HCT116 (cell line): ENCODE measurements around the gene ANXA10. TPM values are rescaled to one million over a fixed set of nuclear protein-coding genes. Genes with fewer than 3 reads are reported as not detected.

ENCODE experiments used
- ATAC-seq: fragments of 200-7000 bp; cut with Tn5 transposase; 2 replicates; pipeline ENCODE4 v1.9.1; 2020; ENCODE audit warnings: mild to moderate bottlenecking, moderate library complexity
- BruUV-seq: library from RNA; stranded (reverse); fragments of 400-500 nt; replicated peaks from 2 replicates; lab custom pipeline; 2021; lab: Mats Ljungman, UMichigan
- CTCF ChIA-PET: fragments of 300-600 bp; sonication (Branson Sonifier 250); formaldehyde crosslinking; loops from one replicate; lab custom pipeline; 2021; ENCODE audit warnings: antibody characterized with exemption; lab: Charles Lee
- POLR2A ChIA-PET: fragments of 300-600, 350-600 bp; sonication (Branson Sonifier 250); formaldehyde crosslinking; loops from one replicate; lab custom pipeline; 2021; ENCODE audit warnings: antibody characterized with exemption; lab: Charles Lee
- RAD21 ChIA-PET, 2 experiments: fragments of 300-600 bp; sonication (Branson Sonifier 250); formaldehyde crosslinking; loops; one replicate each; lab custom pipeline; 2023; ENCODE audit warnings: low total read pairs in 2 of 2; ENCODE audit not compliant: uncharacterized antibody in 2 of 2, unreplicated experiment in 2 of 2, low non-redundant PET in 1 of 2; lab: Charles Lee
- DNase-seq: peaks from one replicate; pipeline ENCODE4 v3.0.0-alpha.2; 2010; ENCODE audit warnings: low read depth, low spot score
- H2AFZ ChIP-seq: fragments of 200-600 bp; shearing (Covaris generic), sonication (generic); 2 replicates; pipeline ENCODE4 v1.6.1; 2017; ENCODE audit warnings: low read depth, mixed run types, mixed read lengths, antibody characterized with exemption, low read length; ENCODE audit not compliant: poor library complexity, severe bottlenecking
- H3K27ac ChIP-seq: 2 replicates; pipeline ENCODE4 v1.5.1; 2012; ENCODE audit warnings: low read depth, low read length
- H3K27me3 ChIP-seq: fragments of 200-600 bp; sonication (generic); 2 replicates; pipeline ENCODE4 v1.6.1; 2016; ENCODE audit warnings: mixed run types, low read length, mixed read lengths; ENCODE audit not compliant: insufficient read depth
- H3K36me3 ChIP-seq, 2 experiments: fragments of 200-500 bp in 1 of 2; fragments of 200-600 bp in 1 of 2; sonication (Bioruptor generic) in 1 of 2; sonication (generic) in 1 of 2; 2 replicates each; pipeline versions ENCODE4 v1.5.1 to v1.6.1; 2014 to 2016; ENCODE audit warnings: low read length in 2 of 2, inconsistent platforms in 1 of 2, mixed read lengths in 1 of 2, mixed run types in 1 of 2; ENCODE audit not compliant: insufficient read depth in 2 of 2, control insufficient read depth in 1 of 2
- H3K4me1 ChIP-seq, 2 experiments: fragments of 200-600 bp in 1 of 2; sonication (generic) in 1 of 2; 2 replicates each; pipeline versions ENCODE4 v1.5.1 to v1.6.1; 2012 to 2017; ENCODE audit warnings: low read length in 2 of 2, inconsistent platforms in 1 of 2, mild to moderate bottlenecking in 1 of 2, mixed read lengths in 1 of 2, mixed run types in 1 of 2, moderate library complexity in 1 of 2; ENCODE audit not compliant: insufficient read depth in 2 of 2, control insufficient read depth in 1 of 2
- H3K4me2 ChIP-seq: fragments of 200-600 bp; sonication (generic); 2 replicates; pipeline ENCODE4 v1.6.1; 2017; ENCODE audit warnings: mixed run types, low read length, mixed read lengths
- H3K4me3 ChIP-seq, 2 experiments: fragments of 200-600 bp in 1 of 2; sonication (generic) in 1 of 2; replicated peaks in 1 of 2; 2 replicates each; pipeline ENCODE4 v1.5.1; 2011 to 2016; ENCODE audit warnings: low read length in 2 of 2, control low read depth in 1 of 2, low read depth in 1 of 2, mild to moderate bottlenecking in 1 of 2, mixed read lengths in 1 of 2, mixed run types in 1 of 2
- H3K79me2 ChIP-seq: fragments of 200-600 bp; sonication (generic); 2 replicates; pipeline ENCODE4 v1.6.1; 2017; ENCODE audit warnings: mild to moderate bottlenecking, mixed run types, low read length, moderate library complexity, mixed read lengths; ENCODE audit not compliant: insufficient read depth
- H3K9ac ChIP-seq: fragments of 200-600 bp; sonication (generic); 2 replicates; pipeline ENCODE4 v1.6.1; 2016; ENCODE audit warnings: low read length, mixed read lengths
- H3K9me2 ChIP-seq: fragments of 200-600 bp; sonication (generic), shearing (Covaris generic); 2 replicates; pipeline ENCODE4 v1.6.1; 2017; ENCODE audit warnings: mixed run types, mild to moderate bottlenecking, moderate library complexity; ENCODE audit not compliant: insufficient read depth
- H3K9me3 ChIP-seq, 2 experiments: fragments of 200-500 bp in 1 of 2; fragments of 200-600 bp in 1 of 2; sonication (Bioruptor generic) in 1 of 2; sonication (generic) in 1 of 2; 2 replicates each; pipeline ENCODE4 v1.6.1; 2014 to 2017; ENCODE audit warnings: low read length in 2 of 2, mixed read lengths in 2 of 2, inconsistent platforms in 1 of 2, low read depth in 1 of 2, mild to moderate bottlenecking in 1 of 2, mixed run types in 1 of 2, moderate library complexity in 1 of 2; ENCODE audit not compliant: control insufficient read depth in 1 of 2, insufficient read depth in 1 of 2
- H4K20me1 ChIP-seq: fragments of 200-600 bp; sonication (generic), shearing (Covaris generic); 2 replicates; pipeline ENCODE4 v1.6.1; 2017; ENCODE audit warnings: mixed run types, mild to moderate bottlenecking, moderate library complexity; ENCODE audit not compliant: insufficient read depth
- EZH2 ChIP-seq: fragments of 200-600 bp; sonication (generic); IDR thresholded peaks from 2 replicates; pipeline ENCODE4 v1.6.1; 2017; ENCODE audit warnings: antibody characterized with exemption, mixed run types
- POLR2A ChIP-seq: IDR thresholded peaks from 2 replicates; pipeline ENCODE4 v1.7.0; 2011; ENCODE audit warnings: borderline replicate concordance; ENCODE audit not compliant: insufficient read depth, insufficient read length; ENCODE audit errors: extremely low read depth
- POLR2AphosphoS5 ChIP-seq: IDR thresholded peaks from 2 replicates; pipeline ENCODE4 v1.6.1; 2011; ENCODE audit warnings: mild to moderate bottlenecking, low read depth, low read length, moderate library complexity
- RAD21 ChIP-seq: IDR thresholded peaks from 2 replicates; pipeline ENCODE4 v1.6.1; 2012; ENCODE audit warnings: low read depth, mild to moderate bottlenecking
- SIN3A ChIP-seq: IDR thresholded peaks from 2 replicates; pipeline ENCODE4 v1.6.1; 2012; ENCODE audit warnings: low read depth
- SP1 ChIP-seq: IDR thresholded peaks from 2 replicates; pipeline ENCODE4 v1.6.1; 2012; ENCODE audit warnings: low read depth
- intact Hi-C: fragments of 100-400 bp; cut with micrococcal nuclease; formaldehyde crosslinking; loops from 2 replicates; pipeline ENCODE4 v1.10.0; 2022
- total RNA-seq: library from RNA; stranded (reverse); gene quantifications from one replicate; pipeline ENCODE4 v1.2.1, GENCODE V29; 2021; ENCODE audit not compliant: unreplicated experiment
- TF ChIP-seq, protein P1 (sequence below): IDR thresholded peaks from 2 replicates; pipeline ENCODE4 v1.6.1; 2012; ENCODE audit warnings: low read depth

Gene ANXA10
- total RNA-seq, 1 experiment from 2014 or later, result 15.1 TPM

DNA sequence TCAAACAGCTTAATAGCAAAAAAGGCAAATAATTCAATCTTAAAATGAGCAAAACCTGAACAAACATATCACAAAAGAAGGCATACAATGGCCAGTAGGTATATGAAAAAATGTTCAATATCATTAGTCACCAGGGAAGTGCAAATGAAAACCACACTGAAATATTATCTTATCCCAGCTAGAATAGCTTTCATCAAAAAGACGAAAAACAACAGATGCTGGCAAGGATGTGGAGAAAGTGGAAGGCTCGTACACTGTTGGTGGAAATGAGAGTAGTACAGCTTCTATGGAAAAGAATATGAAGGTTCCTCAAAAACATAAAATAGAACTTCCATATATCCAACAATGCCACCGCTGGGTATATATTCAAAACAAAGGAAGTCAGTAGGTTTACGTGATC lies 29.3 kb upstream of the ANXA10 start:
- Histone ChIP-seq H3K9ac (no peak overlapping the region), H3K4me1 (no peaks in the 10 kb centered on the region), H2AFZ (no peak overlapping the region), H3K27me3 (no peaks in the 10 kb centered on the region), H3K4me3 (no peak overlapping the region), H4K20me1 (no peaks in the 10 kb centered on the region), H3K9me2 (no peaks in the 10 kb centered on the region), H3K4me2 (no peak overlapping the region), H3K79me2 (no peaks in the 10 kb centered on the region), H3K9me3 (no peaks in the 10 kb centered on the region), H3K36me3 (no peaks in the 10 kb centered on the region), H3K27ac (no peak overlapping the region)
- intact Hi-C loops, result no loop called here
- no peak for ATAC-seq
- TF ChIP-seq POLR2AphosphoS5, result no peak
- no peak for TF ChIP-seq RAD21
- ChIA-PET RAD21 (no interaction called here), POLR2A (no interaction called here), CTCF (no interaction called here)
- DNase-seq, result no peak
- no TSS peak for BruUV-seq

DNA sequence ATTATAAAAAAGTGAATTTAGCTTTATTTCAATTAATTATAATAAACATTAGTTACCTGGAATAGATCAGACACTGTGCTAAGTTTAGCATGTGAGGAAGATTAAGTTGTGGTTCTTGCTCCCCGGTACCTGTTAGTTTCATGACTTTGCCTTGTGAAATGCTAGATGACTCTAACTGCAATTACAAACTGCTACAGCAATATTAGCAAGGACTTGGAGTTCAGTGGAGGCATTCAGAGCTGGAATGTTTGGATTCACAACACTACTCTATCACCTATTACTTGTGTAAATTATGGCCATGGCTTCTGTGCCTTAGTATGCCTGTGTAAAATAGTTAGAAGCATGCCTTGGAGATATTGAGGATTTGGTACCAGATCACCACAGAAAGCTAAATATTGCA lies 21.4 kb upstream of the ANXA10 start:
- CTCF ChIA-PET, result no interaction called here
- no TSS peak for BruUV-seq
- no peaks in the 10 kb centered on the region for H4K20me1 ChIP-seq
- POLR2A ChIA-PET, result no interaction called here
- H2AFZ ChIP-seq, result peak overlapping the region; percentile 44
- H3K4me1 ChIP-seq, result peaks cover 9 to 24% of the 10 kb centered on the region in 2 experiments; a peak in 3 of 4 replicates
- ATAC-seq, result peak; percentile 76
- peak overlapping the region; percentile 50 for H3K4me2 ChIP-seq
- RAD21 ChIA-PET, result no interaction called here
- peak overlapping the region; percentile 79 for H3K27ac ChIP-seq
- 0 out of 2 replicates have a peak overlapping the region, but pooled peaks have one; percentile 8 for H3K9ac ChIP-seq
- intact Hi-C loops, result no loop called here
- H3K9me2 ChIP-seq, result no peaks in the 10 kb centered on the region
- H3K79me2 ChIP-seq, result no peaks in the 10 kb centered on the region
- no peaks in the 10 kb centered on the region for H3K9me3 ChIP-seq
- 0 out of 4 replicates have a peak, but pooled peaks cover 0 to 3% of the 10 kb centered on the region in 2 experiments for H3K36me3 ChIP-seq
- no peak overlapping the region; a peak in 1 of 4 replicates for H3K4me3 ChIP-seq
- no peak for DNase-seq
- H3K27me3 ChIP-seq, result no peaks in the 10 kb centered on the region
- no peak for TF ChIP-seq POLR2A
- TF ChIP-seq EZH2, result no peak
- TF ChIP-seq, protein P1, sequence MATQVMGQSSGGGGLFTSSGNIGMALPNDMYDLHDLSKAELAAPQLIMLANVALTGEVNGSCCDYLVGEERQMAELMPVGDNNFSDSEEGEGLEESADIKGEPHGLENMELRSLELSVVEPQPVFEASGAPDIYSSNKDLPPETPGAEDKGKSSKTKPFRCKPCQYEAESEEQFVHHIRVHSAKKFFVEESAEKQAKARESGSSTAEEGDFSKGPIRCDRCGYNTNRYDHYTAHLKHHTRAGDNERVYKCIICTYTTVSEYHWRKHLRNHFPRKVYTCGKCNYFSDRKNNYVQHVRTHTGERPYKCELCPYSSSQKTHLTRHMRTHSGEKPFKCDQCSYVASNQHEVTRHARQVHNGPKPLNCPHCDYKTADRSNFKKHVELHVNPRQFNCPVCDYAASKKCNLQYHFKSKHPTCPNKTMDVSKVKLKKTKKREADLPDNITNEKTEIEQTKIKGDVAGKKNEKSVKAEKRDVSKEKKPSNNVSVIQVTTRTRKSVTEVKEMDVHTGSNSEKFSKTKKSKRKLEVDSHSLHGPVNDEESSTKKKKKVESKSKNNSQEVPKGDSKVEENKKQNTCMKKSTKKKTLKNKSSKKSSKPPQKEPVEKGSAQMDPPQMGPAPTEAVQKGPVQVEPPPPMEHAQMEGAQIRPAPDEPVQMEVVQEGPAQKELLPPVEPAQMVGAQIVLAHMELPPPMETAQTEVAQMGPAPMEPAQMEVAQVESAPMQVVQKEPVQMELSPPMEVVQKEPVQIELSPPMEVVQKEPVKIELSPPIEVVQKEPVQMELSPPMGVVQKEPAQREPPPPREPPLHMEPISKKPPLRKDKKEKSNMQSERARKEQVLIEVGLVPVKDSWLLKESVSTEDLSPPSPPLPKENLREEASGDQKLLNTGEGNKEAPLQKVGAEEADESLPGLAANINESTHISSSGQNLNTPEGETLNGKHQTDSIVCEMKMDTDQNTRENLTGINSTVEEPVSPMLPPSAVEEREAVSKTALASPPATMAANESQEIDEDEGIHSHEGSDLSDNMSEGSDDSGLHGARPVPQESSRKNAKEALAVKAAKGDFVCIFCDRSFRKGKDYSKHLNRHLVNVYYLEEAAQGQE, result no peak
- TF ChIP-seq SIN3A, result no peak
- TF ChIP-seq SP1, result no peak
- no peak for TF ChIP-seq RAD21
- TF ChIP-seq, all 23 proteins: peak for 0
